Measurements from ENCODE around the gene GLOD4. TPM values are rescaled to one million over a fixed set of nuclear protein-coding genes. Genes with fewer than 3 reads are reported as not detected.
A peak's percentile ranks its signal among the peaks of the same experiment; 100 is the strongest.

The GLOD4 gene
- total RNA-seq, 2 donors from 2014 or later = 18.5 to 30.9 TPM

GRCh38 chr17:732902-733720, 49.0 kb downstream of the GLOD4 start:
- DNase-seq = peak; percentile 63 to 70 (median 65)

GRCh38 chr17:732067-732901, 49.8 kb downstream of the GLOD4 start, which contains the start of gene TLCD3A:
Gene TLCD3A, plus strand, starts transcription at chr17:732596. Its CDS starts 52 bp downstream, at chr17:732648.
- TF ChIP-seq CTCF (IDR thresholded peaks at IDR 0.05) (peak in 1 of 7 experiments; percentile 4), POLR2A (IDR thresholded peaks at IDR 0.05) (peak; percentile 35 to 49 (median 36))
- peak; percentile 86 for ATAC-seq
- no peaks in the 10 kb centered on the region for H3K9me3 ChIP-seq
- 0% methylated on average over 45 of the region's 126 CpGs; no CpG with 5 or more reads in 1 of the 2 donors for WGBS, 2 donors
- no peaks in the 10 kb centered on the region for H3K27me3 ChIP-seq
- H3K4me3 ChIP-seq = peak within 1 kb of the TSS; percentile 52 to 72
- peak; percentile 78 to 87 (median 82) for DNase-seq
- peaks cover 19% of the 10 kb centered on the region for H3K4me1 ChIP-seq
- intact Hi-C loops (cut with DNase I) = no loop called here
- peak within 1 kb of the TSS; percentile 68 to 84 (median 78) for H3K27ac ChIP-seq
- no peaks in the 10 kb centered on the region for H3K36me3 ChIP-seq (replicated peaks in 1 of 2; ENCODE audit: insufficient read depth in 1 of 2, low read depth in 2 of 2)

More at GRCh38 chr17:732902-733720, 49.0 kb downstream of the GLOD4 start:
- Histone ChIP-seq H3K36me3 (replicated peaks in 1 of 2; ENCODE audit: insufficient read depth in 1 of 2, low read depth in 2 of 2) (no peaks in the 10 kb centered on the region), H3K4me1 (peaks cover 19% of the 10 kb centered on the region), H3K27ac (peak overlapping the region; percentile 68 to 82 (median 74)), H3K4me3 (peak overlapping the region; percentile 52 to 72), H3K27me3 (no peaks in the 10 kb centered on the region), H3K9me3 (no peaks in the 10 kb centered on the region)
- peak in 2 of 3 donors; percentile 25 to 57 for TF ChIP-seq POLR2A (IDR thresholded peaks at IDR 0.05)
- TF ChIP-seq CTCF (IDR thresholded peaks at IDR 0.05) = no peak
- ATAC-seq = peak; percentile 64
- 8 to 31% methylated on average over 10 to 55 of the region's 57 CpGs for WGBS, 2 donors
- intact Hi-C loops (cut with DNase I) = no loop called here

GRCh38 chr17:731644-732066, 50.4 kb downstream of the GLOD4 start:
- H3K36me3 ChIP-seq (replicated peaks in 1 of 2; ENCODE audit: insufficient read depth in 1 of 2, low read depth in 2 of 2) = no peaks in the 10 kb centered on the region
- peak overlapping the region; percentile 50 to 84 (median 74) for H3K27ac ChIP-seq
- H3K9me3 ChIP-seq = no peaks in the 10 kb centered on the region
- H3K4me3 ChIP-seq = peak overlapping the region; percentile 30 to 71
- peak; percentile 7 for ATAC-seq
- WGBS, 2 donors = 8 to 17% methylated on average over 6 to 26 of the region's 26 CpGs
- no peak for DNase-seq
- intact Hi-C loops (cut with DNase I) = no loop called here
- TF ChIP-seq CTCF (IDR thresholded peaks at IDR 0.05) (no peak), POLR2A (IDR thresholded peaks at IDR 0.05) (no peak)
- H3K27me3 ChIP-seq = no peaks in the 10 kb centered on the region
- peaks cover 19% of the 10 kb centered on the region for H3K4me1 ChIP-seq

- Histone ChIP-seq H3K27ac (no peak overlapping the region), H3K9me3 (no peaks in the 10 kb centered on the region), H3K4me1 (peaks cover 29% of the 10 kb centered on the region), H3K27me3 (no peaks in the 10 kb centered on the region), H3K36me3 (replicated peaks in 1 of 2; ENCODE audit: insufficient read depth in 1 of 2, low read depth in 2 of 2) (no peaks in the 10 kb centered on the region), H3K4me3 (no peak overlapping the region)
- no peak for TF ChIP-seq POLR2A (IDR thresholded peaks at IDR 0.05)
- TF ChIP-seq CTCF (IDR thresholded peaks at IDR 0.05) = no peak
- intact Hi-C loops (cut with DNase I) = no loop called here
- 91 to 92% methylated on average over 5 of the region's 5 CpGs for WGBS, 2 donors
- ATAC-seq (no peak), DNase-seq (no peak)
Observed at GRCh38 chr17:728911-729310, 53.2 kb downstream of the GLOD4 start.

All from body of pancreas (tissue), 4 donors.